Measurements from ENCODE around the gene MROH8.
"Not testable (repeated sequence)": the region's sequence is repeated elsewhere in the genome, so short reads cannot be mapped to it uniquely, and the experiment has no call there.

MROH8 gene

GRCh38 chr20:37160683-37161082, 18.7 kb downstream of the MROH8 start:
- DNase-seq (ENCODE audit: low read depth) = no peak
- no peak for TF ChIP-seq CTCF (IDR thresholded peaks at IDR 0.05; ENCODE audit: low read depth, low read length, missing control alignments)
- H3K4me3 ChIP-seq (ENCODE audit: low read depth, low read length) = no peak overlapping the region

- no peak overlapping the region for H3K4me3 ChIP-seq (ENCODE audit: low read depth, low read length)
- no peak for TF ChIP-seq CTCF (IDR thresholded peaks at IDR 0.05; ENCODE audit: low read depth, low read length, missing control alignments)
- no peak for DNase-seq (ENCODE audit: low read depth)
These were observed 21.1 kb downstream of the MROH8 start for GRCh38 chr20:37158248-37158647.

- TF ChIP-seq CTCF (IDR thresholded peaks at IDR 0.05; ENCODE audit: low read depth, low read length, missing control alignments) = no peak
- no peak overlapping the region for H3K4me3 ChIP-seq (ENCODE audit: low read depth, low read length)
- DNase-seq (ENCODE audit: low read depth) = no peak
These were observed 23.4 kb downstream of the MROH8 start for GRCh38 chr20:37155987-37156386.

GRCh38 chr20:37154684-37155298, 24.6 kb downstream of the MROH8 start:
- DNase-seq (ENCODE audit: low read depth) = no peak
- no peak overlapping the region for H3K4me3 ChIP-seq (ENCODE audit: low read depth, low read length)
- no peak for TF ChIP-seq CTCF (IDR thresholded peaks at IDR 0.05; ENCODE audit: low read depth, low read length, missing control alignments)

- no peak for DNase-seq (ENCODE audit: low read depth)
- TF ChIP-seq CTCF (IDR thresholded peaks at IDR 0.05; ENCODE audit: low read depth, low read length, missing control alignments) = no peak
- H3K4me3 ChIP-seq (ENCODE audit: low read depth, low read length) = no peak overlapping the region
These were observed 27.1 kb downstream of the MROH8 start for GRCh38 chr20:37152284-37152683.

GRCh38 chr20:37151529-37151928, 27.8 kb downstream of the MROH8 start:
- no peak for DNase-seq (ENCODE audit: low read depth)
- TF ChIP-seq CTCF (IDR thresholded peaks at IDR 0.05; ENCODE audit: low read depth, low read length, missing control alignments) = no peak
- H3K4me3 ChIP-seq (ENCODE audit: low read depth, low read length) = no peak overlapping the region

GRCh38 chr20:37150864-37151263, 28.5 kb downstream of the MROH8 start:
- not testable (repeated sequence) for DNase-seq (ENCODE audit: low read depth); H3K4me3 ChIP-seq (ENCODE audit: low read depth, low read length)

Measured in GM12864 (cell line).